Neuron (in vitro differentiated cells): Measurements from ENCODE around the gene ZNF581.

Experiments
- H2AFZ ChIP-seq: one replicate; pipeline ENCODE4 v1.6.1; 2013; ENCODE audit warnings: low read depth, mild to moderate bottlenecking, inconsistent platforms, low read length, moderate library complexity
- H3K27me3 ChIP-seq: one replicate; pipeline ENCODE4 v1.6.1; 2013; ENCODE audit warnings: low read length; ENCODE audit not compliant: insufficient read depth
- H3K36me3 ChIP-seq: one replicate; pipeline ENCODE4 v1.6.1; 2013; ENCODE audit warnings: low read length; ENCODE audit not compliant: insufficient read depth
- H3K4me1 ChIP-seq: one replicate; pipeline ENCODE4 v1.6.1; 2013; ENCODE audit warnings: low read length; ENCODE audit not compliant: insufficient read depth
- H3K4me3 ChIP-seq: 2 replicates; pipeline ENCODE4 v1.5.1; 2013; ENCODE audit warnings: mild to moderate bottlenecking, low read length, moderate library complexity
- H3K9me3 ChIP-seq: one replicate; pipeline ENCODE4 v1.6.1; 2013; ENCODE audit warnings: low read length

Gene ZNF581

GRCh38 chr19:55614711-55615542 lies 28.5 kb upstream of the ZNF581 start:
- Histone ChIP-seq H3K27me3 (no peaks in the 10 kb centered on the region), H3K4me1 (no peaks in the 10 kb centered on the region), H3K36me3 (peaks cover 44% of the 10 kb centered on the region), H2AFZ (no peak overlapping the region), H3K9me3 (peaks cover 2% of the 10 kb centered on the region), H3K4me3 (no peak overlapping the region)

DNA sequence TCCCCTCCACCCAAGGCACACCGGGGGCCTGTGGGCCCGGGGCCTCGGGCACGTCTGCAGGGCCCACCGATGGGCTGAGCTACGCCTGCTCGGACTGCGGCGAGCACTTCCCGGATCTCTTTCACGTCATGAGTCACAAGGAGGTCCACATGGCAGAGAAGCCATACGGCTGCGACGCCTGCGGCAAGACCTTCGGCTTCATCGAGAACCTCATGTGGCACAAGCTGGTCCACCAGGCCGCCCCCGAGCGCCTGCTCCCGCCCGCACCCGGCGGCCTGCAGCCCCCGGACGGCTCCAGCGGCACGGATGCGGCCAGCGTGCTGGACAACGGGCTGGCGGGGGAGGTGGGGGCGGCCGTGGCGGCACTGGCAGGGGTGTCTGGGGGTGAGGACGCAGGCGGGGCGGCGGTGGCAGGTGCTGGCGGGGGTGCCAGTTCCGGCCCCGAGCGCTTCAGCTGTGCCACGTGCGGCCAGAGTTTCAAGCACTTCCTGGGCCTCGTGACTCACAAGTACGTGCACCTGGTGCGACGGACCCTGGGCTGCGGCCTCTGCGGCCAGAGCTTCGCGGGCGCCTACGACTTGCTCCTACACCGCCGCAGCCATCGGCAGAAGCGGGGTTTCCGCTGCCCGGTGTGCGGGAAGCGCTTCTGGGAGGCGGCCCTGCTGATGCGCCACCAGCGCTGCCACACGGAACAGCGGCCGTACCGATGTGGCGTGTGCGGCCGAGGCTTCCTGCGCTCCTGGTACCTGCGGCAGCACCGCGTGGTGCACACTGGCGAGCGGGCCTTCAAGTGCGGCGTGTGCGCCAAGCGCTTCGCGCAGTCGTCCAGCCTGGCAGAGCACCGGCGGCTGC lies 27.7 kb upstream of the ZNF581 start:
- H3K9me3 ChIP-seq = peaks cover 2% of the 10 kb centered on the region
- H2AFZ ChIP-seq = no peak overlapping the region
- no peak overlapping the region for H3K4me3 ChIP-seq
- H3K4me1 ChIP-seq = no peaks in the 10 kb centered on the region
- H3K27me3 ChIP-seq = no peaks in the 10 kb centered on the region
- H3K36me3 ChIP-seq = peaks cover 47% of the 10 kb centered on the region

DNA sequence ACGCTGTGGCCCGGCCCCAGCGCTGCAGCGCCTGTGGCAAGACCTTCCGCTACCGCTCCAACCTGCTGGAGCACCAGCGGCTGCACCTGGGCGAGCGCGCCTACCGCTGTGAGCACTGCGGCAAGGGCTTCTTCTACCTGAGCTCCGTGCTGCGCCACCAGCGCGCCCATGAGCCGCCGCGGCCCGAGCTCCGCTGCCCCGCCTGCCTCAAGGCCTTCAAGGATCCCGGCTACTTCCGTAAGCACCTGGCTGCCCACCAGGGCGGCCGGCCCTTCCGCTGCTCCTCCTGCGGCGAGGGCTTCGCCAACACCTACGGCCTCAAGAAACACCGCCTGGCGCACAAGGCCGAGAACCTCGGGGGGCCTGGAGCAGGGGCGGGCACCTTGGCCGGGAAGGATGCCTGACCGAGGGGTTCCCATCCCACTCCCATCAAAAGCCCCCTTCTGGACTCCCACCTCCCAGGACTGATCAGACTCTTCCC lies 27.0 kb upstream of the ZNF581 start:
- Histone ChIP-seq H3K27me3 (no peaks in the 10 kb centered on the region), H3K36me3 (peaks cover 51% of the 10 kb centered on the region), H3K9me3 (peaks cover 2% of the 10 kb centered on the region), H3K4me3 (no peak overlapping the region), H3K4me1 (no peaks in the 10 kb centered on the region), H2AFZ (no peak overlapping the region)

DNA sequence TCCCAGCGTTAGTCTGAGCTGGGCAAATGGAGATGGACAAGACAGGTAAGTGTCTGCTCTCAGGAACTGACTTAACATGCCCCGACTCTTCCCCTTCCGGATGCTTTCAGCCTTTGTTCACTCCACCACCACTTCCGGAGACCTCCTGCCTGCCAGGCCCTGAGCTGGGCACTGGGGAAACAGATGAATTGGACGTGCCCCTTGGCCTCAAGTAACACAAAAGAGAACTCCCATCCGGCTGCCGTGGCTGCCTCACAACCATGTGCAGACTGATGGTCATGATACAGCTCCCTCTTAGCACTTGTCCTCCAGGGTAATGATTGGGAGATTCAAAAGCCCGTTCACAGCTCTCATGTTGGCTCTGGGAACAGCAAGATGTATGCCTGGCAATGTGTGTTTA lies 26.0 kb upstream of the ZNF581 start:
- H3K4me1 ChIP-seq = no peaks in the 10 kb centered on the region
- H2AFZ ChIP-seq = no peak overlapping the region
- H3K4me3 ChIP-seq = no peak overlapping the region
- peaks cover 53% of the 10 kb centered on the region for H3K36me3 ChIP-seq
- H3K9me3 ChIP-seq = peaks cover 2% of the 10 kb centered on the region
- no peaks in the 10 kb centered on the region for H3K27me3 ChIP-seq

- Histone ChIP-seq H3K4me1 (no peaks in the 10 kb centered on the region), H3K4me3 (no peak overlapping the region), H3K9me3 (peaks cover 2% of the 10 kb centered on the region), H3K36me3 (peaks cover 49% of the 10 kb centered on the region), H2AFZ (no peak overlapping the region), H3K27me3 (no peaks in the 10 kb centered on the region)
Observed at GRCh38 chr19:55618426-55618825, 25.0 kb upstream of the ZNF581 start.

DNA sequence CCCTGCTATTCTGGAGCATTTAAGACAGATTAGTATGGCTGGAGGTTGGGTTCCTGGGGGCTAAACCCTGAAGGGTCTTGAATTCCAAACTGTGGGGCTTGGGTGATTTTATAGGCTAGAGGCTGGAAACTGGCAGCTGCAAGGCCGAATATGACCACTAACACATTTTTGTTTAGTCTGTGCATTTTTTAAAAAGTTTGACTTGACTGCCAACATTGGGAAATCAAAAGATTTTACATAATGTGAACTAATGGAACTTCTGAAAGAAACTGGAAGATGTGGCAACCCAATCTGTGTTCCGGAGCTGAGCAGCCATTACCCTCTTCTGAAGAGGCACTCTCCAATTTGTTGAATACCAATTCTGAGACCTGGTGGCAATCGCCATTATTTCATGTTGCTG lies 24.2 kb upstream of the ZNF581 start:
- H3K36me3 ChIP-seq = peaks cover 46% of the 10 kb centered on the region
- H3K4me1 ChIP-seq = no peaks in the 10 kb centered on the region
- no peaks in the 10 kb centered on the region for H3K27me3 ChIP-seq
- no peak overlapping the region for H2AFZ ChIP-seq
- H3K9me3 ChIP-seq = peaks cover 2% of the 10 kb centered on the region
- H3K4me3 ChIP-seq = no peak overlapping the region

DNA sequence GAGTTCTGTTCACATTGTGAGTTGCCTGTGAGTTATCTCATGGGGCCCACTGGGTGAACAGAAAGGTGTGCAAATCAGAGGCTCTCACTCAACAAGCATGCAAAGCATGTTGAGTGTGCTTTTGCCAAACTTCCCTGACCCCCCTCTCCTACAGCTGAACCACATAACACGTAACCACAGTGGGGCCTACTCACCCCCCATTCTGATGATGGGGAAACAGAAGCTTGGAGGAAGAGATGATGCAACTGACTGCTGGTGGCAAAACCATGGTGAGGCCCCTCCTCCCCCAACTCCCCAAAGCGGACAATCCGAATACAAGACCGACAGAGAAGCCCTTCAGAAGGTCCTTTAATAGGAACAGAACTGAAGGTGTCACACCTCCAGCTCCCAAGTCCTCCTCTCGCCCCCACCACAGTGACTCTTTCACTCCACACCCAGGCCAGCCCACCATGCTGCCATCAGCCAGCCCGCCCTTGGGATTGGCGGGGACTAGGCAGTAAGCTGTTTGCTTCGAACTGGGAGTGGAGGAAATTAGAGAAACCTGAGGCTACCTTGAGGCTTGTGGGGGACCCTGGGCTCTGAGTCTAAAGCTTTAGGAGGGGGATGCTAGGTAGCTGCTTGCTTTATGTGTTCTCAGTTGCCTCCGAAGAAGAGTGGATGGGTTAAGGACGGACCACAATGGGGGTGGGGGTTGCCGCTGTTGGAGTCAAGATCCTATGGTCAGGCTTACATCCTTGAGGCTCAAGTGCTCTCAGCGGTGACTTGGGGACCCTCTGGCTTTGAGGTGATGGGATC lies 22.8 kb upstream of the ZNF581 start:
- H3K27me3 ChIP-seq = no peaks in the 10 kb centered on the region
- no peak overlapping the region for H2AFZ ChIP-seq
- peaks cover 37% of the 10 kb centered on the region for H3K36me3 ChIP-seq
- H3K9me3 ChIP-seq = no peaks in the 10 kb centered on the region
- H3K4me1 ChIP-seq = peaks cover 3% of the 10 kb centered on the region
- no peak overlapping the region for H3K4me3 ChIP-seq

DNA sequence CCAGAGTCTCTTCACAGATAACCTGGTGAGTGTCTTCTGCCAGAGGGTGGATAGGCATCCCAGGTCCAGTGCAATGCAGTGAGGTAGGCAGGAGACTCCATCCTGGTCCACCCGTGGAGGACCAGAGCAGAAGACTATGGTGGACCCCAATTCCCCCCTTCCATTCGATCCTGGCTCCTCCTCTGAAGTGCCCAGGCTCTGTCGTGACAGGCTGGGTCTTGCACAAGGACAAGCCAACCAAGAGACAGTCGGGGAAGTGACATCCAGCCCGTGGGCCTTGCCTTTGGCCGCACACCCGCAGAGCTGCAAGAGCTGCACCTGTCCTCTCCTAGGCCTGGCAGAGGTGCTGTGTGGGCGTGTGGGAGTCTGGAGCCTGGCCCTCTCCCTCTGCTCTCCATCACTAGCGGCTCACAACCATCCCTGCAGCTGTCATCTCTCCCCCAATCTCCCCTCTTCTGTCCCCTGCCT lies 22.2 kb upstream of the ZNF581 start:
- no peaks in the 10 kb centered on the region for H3K27me3 ChIP-seq
- H2AFZ ChIP-seq = no peak overlapping the region
- H3K36me3 ChIP-seq = peaks cover 31% of the 10 kb centered on the region
- no peaks in the 10 kb centered on the region for H3K9me3 ChIP-seq
- H3K4me1 ChIP-seq = peaks cover 3% of the 10 kb centered on the region
- no peak overlapping the region for H3K4me3 ChIP-seq

GRCh38 chr19:55621673-55622231 lies 21.7 kb upstream of the ZNF581 start:
- H3K36me3 ChIP-seq = peaks cover 27% of the 10 kb centered on the region
- no peak overlapping the region for H3K4me3 ChIP-seq

DNA sequence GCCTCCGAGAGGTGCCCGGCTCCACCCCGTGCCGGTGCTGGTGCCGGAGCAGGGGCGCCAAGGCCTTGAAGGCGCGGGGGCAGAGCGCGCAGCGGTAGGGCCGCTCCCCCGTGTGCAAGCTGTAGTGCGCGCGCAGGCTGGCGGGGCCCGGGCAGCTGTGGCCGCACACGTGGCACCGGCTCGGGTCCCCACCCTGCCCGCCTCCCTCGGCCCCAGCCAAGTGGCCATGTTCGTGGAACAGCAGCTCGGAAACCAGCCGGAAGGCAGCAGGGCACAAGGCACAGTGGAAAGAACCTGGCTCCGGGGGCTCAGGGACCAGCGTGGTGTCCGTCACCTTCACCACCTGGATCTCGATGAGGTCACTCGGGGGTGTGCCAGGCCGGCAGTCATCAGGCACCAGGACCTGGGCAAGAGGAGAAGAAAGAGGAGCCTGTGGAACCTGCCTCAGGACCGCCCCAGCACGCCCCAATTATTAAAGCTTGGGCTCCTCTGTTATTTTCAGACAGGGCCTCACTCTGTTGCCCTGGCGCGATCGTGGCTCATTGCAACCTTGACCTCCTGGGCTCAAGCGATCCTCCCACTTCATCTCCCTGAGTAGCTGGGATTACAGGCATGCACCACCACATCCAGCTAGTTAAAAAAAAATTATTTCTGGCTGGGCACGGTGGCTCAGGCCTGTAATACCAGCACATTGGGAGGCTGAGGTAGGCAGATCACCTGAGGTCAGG lies 21.0 kb upstream of the ZNF581 start:
- H3K36me3 ChIP-seq = peaks cover 22% of the 10 kb centered on the region
- no peak overlapping the region for H2AFZ ChIP-seq
- peaks cover 3% of the 10 kb centered on the region for H3K4me1 ChIP-seq
- H3K4me3 ChIP-seq = no peak overlapping the region
- H3K27me3 ChIP-seq = no peaks in the 10 kb centered on the region
- H3K9me3 ChIP-seq = no peaks in the 10 kb centered on the region

More at GRCh38 chr19:55621673-55622231, 21.7 kb upstream of the ZNF581 start:
- no peak overlapping the region for H2AFZ ChIP-seq
- H3K9me3 ChIP-seq = no peaks in the 10 kb centered on the region
- H3K4me1 ChIP-seq = peaks cover 3% of the 10 kb centered on the region
- H3K27me3 ChIP-seq = no peaks in the 10 kb centered on the region

DNA sequence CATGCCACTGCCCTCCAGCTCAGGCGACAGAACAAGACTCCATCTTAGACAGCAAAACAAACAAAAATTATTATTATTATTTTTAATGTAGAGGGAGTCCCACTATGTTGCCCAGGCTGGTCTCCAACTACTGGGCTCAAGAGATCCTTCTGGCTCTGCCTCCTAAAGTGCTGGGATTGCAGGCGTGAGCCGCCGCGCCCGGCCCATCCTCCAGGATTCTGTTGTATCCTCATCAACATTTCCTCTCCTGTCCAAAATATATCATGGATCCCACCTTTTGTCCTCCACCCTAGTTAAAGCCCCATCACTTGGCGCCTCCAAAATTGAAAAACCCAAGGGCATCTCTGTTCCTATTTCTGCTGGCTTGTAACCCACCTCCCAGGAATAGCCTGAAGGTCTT lies 20.3 kb upstream of the ZNF581 start:
- H2AFZ ChIP-seq = no peak overlapping the region
- H3K4me3 ChIP-seq = no peak overlapping the region
- H3K36me3 ChIP-seq = peaks cover 21% of the 10 kb centered on the region
- H3K4me1 ChIP-seq = peaks cover 3% of the 10 kb centered on the region
- H3K9me3 ChIP-seq = no peaks in the 10 kb centered on the region
- H3K27me3 ChIP-seq = no peaks in the 10 kb centered on the region

- Histone ChIP-seq H3K4me3 (peak overlapping the region; percentile 67), H3K27me3 (no peaks in the 10 kb centered on the region), H3K36me3 (peaks cover 21% of the 10 kb centered on the region), H3K9me3 (no peaks in the 10 kb centered on the region), H2AFZ (no peak overlapping the region), H3K4me1 (peaks cover 3% of the 10 kb centered on the region)
Observed at GRCh38 chr19:55623561-55623960, 19.9 kb upstream of the ZNF581 start.
